ENCODE data around the gene RHBDD2.
"Not testable (repeated sequence)": the region's sequence is repeated elsewhere in the genome, so short reads cannot be mapped to it uniquely, and the experiment has no call there.

RHBDD2 gene

GRCh38 chr7:75856536-75856935 lies 22.3 kb upstream of the RHBDD2 start:
- TF ChIP-seq CTCF (IDR thresholded peaks at IDR 0.05; ENCODE audit: borderline replicate concordance, extremely low read depth, low read length, poor library complexity, severe bottlenecking) (no peak), EZH2 (IDR thresholded peaks at IDR 0.05; ENCODE audit: borderline replicate concordance, low read depth, low read length, severe bottlenecking) (no peak)
- Histone ChIP-seq H3K36me3 (ENCODE audit: insufficient read depth, low read length) (no peaks in the 10 kb centered on the region), H2AFZ (ENCODE audit: low read depth, low read length) (no peak overlapping the region), H3K9me3 (ENCODE audit: insufficient read depth, low read length, severe bottlenecking) (no peaks in the 10 kb centered on the region), H3K79me2 (ENCODE audit: insufficient read depth, low read length) (no peaks in the 10 kb centered on the region), H3K27ac (ENCODE audit: low read length) (no peak overlapping the region), H3K9ac (ENCODE audit: low read depth, low read length) (no peak overlapping the region), H3K4me2 (ENCODE audit: insufficient read depth, low read length) (no peak overlapping the region), H3K4me3 (ENCODE audit: low read depth in 1 of 2, low read length in 2 of 2) (no peak overlapping the region), H3K27me3 (ENCODE audit: insufficient read depth, low read length, poor library complexity) (no peaks in the 10 kb centered on the region), H3K4me1 (ENCODE audit: insufficient read depth, low read length) (no peaks in the 10 kb centered on the region), H4K20me1 (ENCODE audit: insufficient read depth, low read length) (no peaks in the 10 kb centered on the region)
- ATAC-seq (ENCODE audit: insufficient read depth, low read depth) (no peak), DNase-seq (no peak)

GRCh38 chr7:75858410-75858809 lies 20.4 kb upstream of the RHBDD2 start:
- no peak overlapping the region for H3K27ac ChIP-seq (ENCODE audit: low read length)
- no peak for ATAC-seq (ENCODE audit: insufficient read depth, low read depth)

GRCh38 chr7:75861636-75862035 lies 17.2 kb upstream of the RHBDD2 start:
- no peak overlapping the region for H3K27ac ChIP-seq (ENCODE audit: low read length)
- no peak overlapping the region for H3K4me3 ChIP-seq (ENCODE audit: low read depth in 1 of 2, low read length in 2 of 2)
- no peak overlapping the region for H2AFZ ChIP-seq (ENCODE audit: low read depth, low read length)
- no peaks in the 10 kb centered on the region for H3K36me3 ChIP-seq (ENCODE audit: insufficient read depth, low read length)
- no peak for ATAC-seq (ENCODE audit: insufficient read depth, low read depth)
- no peaks in the 10 kb centered on the region for H4K20me1 ChIP-seq (ENCODE audit: insufficient read depth, low read length)
- no peak overlapping the region for H3K9ac ChIP-seq (ENCODE audit: low read depth, low read length)
- DNase-seq, result no peak
- H3K4me1 ChIP-seq (ENCODE audit: insufficient read depth, low read length), result no peaks in the 10 kb centered on the region
- no peak for TF ChIP-seq EZH2 (IDR thresholded peaks at IDR 0.05; ENCODE audit: borderline replicate concordance, low read depth, low read length, severe bottlenecking)
- no peak for TF ChIP-seq CTCF (IDR thresholded peaks at IDR 0.05; ENCODE audit: borderline replicate concordance, extremely low read depth, low read length, poor library complexity, severe bottlenecking)
- H3K9me3 ChIP-seq (ENCODE audit: insufficient read depth, low read length, severe bottlenecking), result no peaks in the 10 kb centered on the region
- H3K27me3 ChIP-seq (ENCODE audit: insufficient read depth, low read length, poor library complexity), result no peaks in the 10 kb centered on the region
- H3K4me2 ChIP-seq (ENCODE audit: insufficient read depth, low read length), result no peak overlapping the region
- no peaks in the 10 kb centered on the region for H3K79me2 ChIP-seq (ENCODE audit: insufficient read depth, low read length)

More at GRCh38 chr7:75858410-75858809, 20.4 kb upstream of the RHBDD2 start:
- no peak overlapping the region for H3K9ac ChIP-seq (ENCODE audit: low read depth, low read length)
- TF ChIP-seq EZH2 (IDR thresholded peaks at IDR 0.05; ENCODE audit: borderline replicate concordance, low read depth, low read length, severe bottlenecking) (no peak), CTCF (IDR thresholded peaks at IDR 0.05; ENCODE audit: borderline replicate concordance, extremely low read depth, low read length, poor library complexity, severe bottlenecking) (no peak)
- H3K4me3 ChIP-seq (ENCODE audit: low read depth in 1 of 2, low read length in 2 of 2), result no peak overlapping the region
- H3K36me3 ChIP-seq (ENCODE audit: insufficient read depth, low read length), result no peaks in the 10 kb centered on the region
- H3K4me2 ChIP-seq (ENCODE audit: insufficient read depth, low read length), result no peak overlapping the region
- DNase-seq, result no peak
- H3K4me1 ChIP-seq (ENCODE audit: insufficient read depth, low read length), result no peaks in the 10 kb centered on the region
- no peaks in the 10 kb centered on the region for H3K79me2 ChIP-seq (ENCODE audit: insufficient read depth, low read length)
- H3K9me3 ChIP-seq (ENCODE audit: insufficient read depth, low read length, severe bottlenecking), result no peaks in the 10 kb centered on the region
- H2AFZ ChIP-seq (ENCODE audit: low read depth, low read length), result no peak overlapping the region
- no peaks in the 10 kb centered on the region for H3K27me3 ChIP-seq (ENCODE audit: insufficient read depth, low read length, poor library complexity)
- H4K20me1 ChIP-seq (ENCODE audit: insufficient read depth, low read length), result no peaks in the 10 kb centered on the region

GRCh38 chr7:75864251-75864650 lies 14.6 kb upstream of the RHBDD2 start:
- H3K9me3 ChIP-seq (ENCODE audit: insufficient read depth, low read length, severe bottlenecking); H3K9ac ChIP-seq (ENCODE audit: low read depth, low read length); ATAC-seq (ENCODE audit: insufficient read depth, low read depth); H3K27ac ChIP-seq (ENCODE audit: low read length); H3K4me2 ChIP-seq (ENCODE audit: insufficient read depth, low read length); H3K4me1 ChIP-seq (ENCODE audit: insufficient read depth, low read length); H3K4me3 ChIP-seq (ENCODE audit: low read depth in 1 of 2, low read length in 2 of 2); H3K27me3 ChIP-seq (ENCODE audit: insufficient read depth, low read length, poor library complexity); DNase-seq; H3K79me2 ChIP-seq (ENCODE audit: insufficient read depth, low read length); H2AFZ ChIP-seq (ENCODE audit: low read depth, low read length); H3K36me3 ChIP-seq (ENCODE audit: insufficient read depth, low read length); H4K20me1 ChIP-seq (ENCODE audit: insufficient read depth, low read length): not testable (repeated sequence)
